GM12878 (cell line): ENCODE data around the gene MAPK8.

Source experiments
- CEBPB ChIP-seq, 2 experiments: fragments of 150-350 bp in 1 of 2; IDR thresholded peaks; 2 replicates each; pipeline ENCODE4 v1.6.1; 2012 to 2014; ENCODE audit warnings: low read depth in 2 of 2, low read length in 2 of 2, borderline replicate concordance in 1 of 2, inconsistent platforms in 1 of 2
- CHD2 ChIP-seq: IDR thresholded peaks from 2 replicates; pipeline ENCODE4 v1.6.1; 2011; ENCODE audit warnings: low read depth, low read length, improper control_type of control experiment, borderline replicate concordance
- CTCF ChIP-seq, 3 experiments: IDR thresholded peaks in 2 of 3; conservative IDR thresholded peaks in 1 of 3; 2 replicates each; pipeline ENCODE4 v1.5.1; 2011; ENCODE audit warnings: low read depth in 3 of 3, low read length in 3 of 3, mild to moderate bottlenecking in 3 of 3, control low read depth in 2 of 3, moderate library complexity in 2 of 3, inconsistent platforms in 1 of 3, mixed read lengths in 1 of 3; ENCODE audit not compliant: control insufficient read depth in 2 of 3, insufficient read depth in 1 of 3; ENCODE audit errors: extremely low read depth in 1 of 3
- MXI1 ChIP-seq: fragments of 150-350 bp; IDR thresholded peaks from 2 replicates; pipeline ENCODE4 v1.6.1; 2011; ENCODE audit warnings: low read depth, mild to moderate bottlenecking, inconsistent platforms, low read length, improper control_type of control experiment
- POLR2AphosphoS5 ChIP-seq: IDR thresholded peaks from 2 replicates; pipeline ENCODE4 v1.6.1; 2011; ENCODE audit warnings: mild to moderate bottlenecking, low read length, inconsistent platforms
- RELB ChIP-seq: fragments of 450-650 bp; IDR thresholded peaks from 2 replicates; pipeline ENCODE4 v1.6.1; 2017; ENCODE audit warnings: low read depth, mild to moderate bottlenecking, moderate library complexity
- SMC3 ChIP-seq: IDR thresholded peaks from 2 replicates; pipeline ENCODE4 v1.6.1; 2011; ENCODE audit warnings: low read length, improper control_type of control experiment, borderline replicate concordance
- SREBF1 ChIP-seq: IDR thresholded peaks from 2 replicates; pipeline ENCODE4 v1.6.1; 2012; ENCODE audit warnings: mild to moderate bottlenecking, low read length
- ZNF274 ChIP-seq: IDR thresholded peaks from one replicate; pipeline ENCODE4 v1.8.0; 2011; ENCODE audit not compliant: insufficient read length, insufficient read depth

- TF ChIP-seq MXI1 = no peak
- TF ChIP-seq ZNF274 = no peak
- no peak for TF ChIP-seq SMC3
- no peak for TF ChIP-seq CEBPB (IDR thresholded peaks at IDR 0.05; ENCODE audit: borderline replicate concordance in 1 of 2, low read depth in 2 of 2, low read length in 2 of 2)
- no peak for TF ChIP-seq CTCF (IDR thresholded peaks at IDR 0.05 in 2 of 3, conservative IDR thresholded peaks at IDR 0.05 in 1 of 3; ENCODE audit: control insufficient read depth in 2 of 3, extremely low read depth in 1 of 3, insufficient read depth in 1 of 3, low read depth in 3 of 3, low read length in 3 of 3)
- no peak for TF ChIP-seq POLR2AphosphoS5
- TF ChIP-seq RELB = no peak
- no peak for TF ChIP-seq SREBF1
- no peak for TF ChIP-seq CHD2
Observed at GRCh38 chr10:48480397-48481374, 174.2 kb downstream of the MAPK8 start.
